Progenitor cell of endocrine pancreas (in vitro differentiated cells): Measurements from ENCODE around the gene ERC1. TPM values are rescaled to one million over a fixed set of nuclear protein-coding genes. Genes with fewer than 3 reads are reported as not detected.

Experiments used
- DNase-seq: peaks from one replicate; pipeline ENCODE4 v3.0.0; 2021; ENCODE audit warnings: low spot score; ENCODE audit not compliant: unreplicated experiment
- H3K27ac Mint-ChIP-seq: 2 replicates; pipeline ENCODE4 v1.8.0; 2021; ENCODE audit warnings: mild to moderate bottlenecking, moderate library complexity, mixed read lengths
- H3K27me3 Mint-ChIP-seq: 2 replicates; pipeline ENCODE4 v1.8.0; 2021; ENCODE audit warnings: mixed read lengths
- H3K36me3 Mint-ChIP-seq: 2 replicates; pipeline ENCODE4 v1.8.0; 2022; ENCODE audit warnings: mixed read lengths; ENCODE audit not compliant: insufficient read depth
- H3K4me1 Mint-ChIP-seq: 2 replicates; pipeline ENCODE4 v1.8.0; 2021; ENCODE audit warnings: low read depth, mixed read lengths
- H3K4me3 Mint-ChIP-seq: 2 replicates; pipeline ENCODE4 v1.8.0; 2021; ENCODE audit warnings: low read depth, mild to moderate bottlenecking, moderate library complexity, mixed read lengths
- H3K9me3 Mint-ChIP-seq: 2 replicates; pipeline ENCODE4 v1.8.0; 2021; ENCODE audit warnings: low read depth, mixed read lengths
- total RNA-seq: library from RNA; stranded (reverse); gene quantifications from 2 replicates; pipeline ENCODE4 v1.2.1, GENCODE V29; 2021
- TF ChIP-seq, protein P1 (sequence below): fragments of 200-600 bp; sonication (generic); IDR thresholded peaks from one replicate; pipeline ENCODE4 v1.5.0; 2021; ENCODE audit warnings: antibody characterized with exemption, mild to moderate bottlenecking; ENCODE audit not compliant: unreplicated experiment

The ERC1 gene
- total RNA-seq, 1 donor from 2014 or later: 146 TPM

DNA sequence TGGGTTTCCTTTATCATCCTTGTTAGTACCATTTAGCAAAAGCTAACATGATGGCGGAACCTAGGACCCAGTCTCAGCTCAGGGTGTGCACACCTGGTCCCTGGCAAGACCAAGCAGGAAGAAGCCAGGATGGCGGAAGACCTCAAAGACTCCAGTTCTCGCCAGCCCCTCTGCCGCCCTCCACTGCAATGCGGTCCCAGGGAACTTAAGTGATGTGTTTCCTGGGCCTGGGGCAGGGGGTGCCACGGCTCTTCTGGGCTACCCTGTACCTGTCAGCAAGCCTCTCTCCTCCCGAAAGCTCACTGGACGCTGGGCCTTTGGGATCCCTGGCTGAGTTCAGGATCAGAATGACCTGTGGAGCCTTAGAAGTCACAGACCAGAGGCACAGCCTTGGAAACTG is 532.0 kb downstream of the ERC1 start:
- DNase-seq: no peak
- H3K4me1 Mint-ChIP-seq: peaks cover 17% of the 10 kb centered on the region
- H3K9me3 Mint-ChIP-seq: no peaks in the 10 kb centered on the region
- H3K27ac Mint-ChIP-seq: no peak overlapping the region
- TF ChIP-seq, protein P1, sequence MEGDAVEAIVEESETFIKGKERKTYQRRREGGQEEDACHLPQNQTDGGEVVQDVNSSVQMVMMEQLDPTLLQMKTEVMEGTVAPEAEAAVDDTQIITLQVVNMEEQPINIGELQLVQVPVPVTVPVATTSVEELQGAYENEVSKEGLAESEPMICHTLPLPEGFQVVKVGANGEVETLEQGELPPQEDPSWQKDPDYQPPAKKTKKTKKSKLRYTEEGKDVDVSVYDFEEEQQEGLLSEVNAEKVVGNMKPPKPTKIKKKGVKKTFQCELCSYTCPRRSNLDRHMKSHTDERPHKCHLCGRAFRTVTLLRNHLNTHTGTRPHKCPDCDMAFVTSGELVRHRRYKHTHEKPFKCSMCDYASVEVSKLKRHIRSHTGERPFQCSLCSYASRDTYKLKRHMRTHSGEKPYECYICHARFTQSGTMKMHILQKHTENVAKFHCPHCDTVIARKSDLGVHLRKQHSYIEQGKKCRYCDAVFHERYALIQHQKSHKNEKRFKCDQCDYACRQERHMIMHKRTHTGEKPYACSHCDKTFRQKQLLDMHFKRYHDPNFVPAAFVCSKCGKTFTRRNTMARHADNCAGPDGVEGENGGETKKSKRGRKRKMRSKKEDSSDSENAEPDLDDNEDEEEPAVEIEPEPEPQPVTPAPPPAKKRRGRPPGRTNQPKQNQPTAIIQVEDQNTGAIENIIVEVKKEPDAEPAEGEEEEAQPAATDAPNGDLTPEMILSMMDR: no peak
- no peak overlapping the region for H3K4me3 Mint-ChIP-seq
- H3K27me3 Mint-ChIP-seq: peaks cover 47% of the 10 kb centered on the region
- no peaks in the 10 kb centered on the region for H3K36me3 Mint-ChIP-seq

DNA sequence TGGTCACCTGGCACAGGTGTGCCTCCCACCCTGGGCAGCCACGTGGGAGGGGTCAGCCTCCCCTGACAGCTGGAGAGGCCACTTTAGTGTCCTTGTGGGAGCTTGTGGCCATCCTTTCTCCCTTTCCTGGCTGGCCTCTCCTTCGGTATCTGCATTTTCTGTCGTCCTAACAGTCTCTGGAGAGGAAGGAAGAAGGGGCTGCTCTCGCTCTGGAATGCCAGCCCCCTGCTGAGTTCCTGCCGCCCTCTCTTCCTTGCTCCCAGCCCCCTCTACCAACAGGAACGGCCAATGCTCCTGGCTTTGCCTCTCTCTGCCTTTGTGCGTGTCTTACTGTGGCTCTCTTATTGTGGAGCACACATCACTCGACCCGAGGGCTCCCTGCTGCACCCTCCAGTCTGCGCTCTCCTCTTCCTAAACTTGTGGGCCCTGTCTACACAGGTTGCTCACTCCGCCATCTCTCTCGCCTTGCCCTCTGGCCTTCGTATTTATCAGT is 532.6 kb downstream of the ERC1 start:
- H3K36me3 Mint-ChIP-seq: no peaks in the 10 kb centered on the region

DNA sequence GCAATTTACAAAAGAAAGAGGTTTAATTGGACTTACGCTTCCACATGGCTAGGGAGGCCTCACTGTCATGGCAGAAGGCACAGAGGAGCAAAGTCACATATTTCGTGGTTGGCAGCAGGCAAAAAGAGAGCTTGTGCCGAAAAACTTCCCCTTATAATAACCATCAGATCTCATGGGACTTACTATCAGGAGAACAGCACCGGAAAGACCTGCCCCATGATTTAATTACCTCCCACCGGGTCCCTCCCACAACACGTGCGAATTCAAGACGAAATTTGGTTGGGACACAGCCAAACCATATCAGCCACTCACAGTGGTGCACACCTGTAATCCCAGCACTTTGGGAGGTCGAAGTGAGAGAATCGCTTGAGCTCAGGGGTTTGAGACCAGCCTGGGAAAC is 534.8 kb downstream of the ERC1 start:
- no peak for DNase-seq
- Mint-ChIP-seq H3K4me1 (peaks cover 8% of the 10 kb centered on the region), H3K27ac (no peak overlapping the region), H3K36me3 (no peaks in the 10 kb centered on the region), H3K27me3 (peaks cover 50% of the 10 kb centered on the region), H3K4me3 (no peak overlapping the region), H3K9me3 (no peaks in the 10 kb centered on the region)
- TF ChIP-seq, protein P1: no peak

More for the DNA sequence above, 532.6 kb downstream of the ERC1 start:
- H3K27me3 Mint-ChIP-seq: peaks cover 47% of the 10 kb centered on the region
- H3K9me3 Mint-ChIP-seq: no peaks in the 10 kb centered on the region
- H3K27ac Mint-ChIP-seq: no peak overlapping the region
- TF ChIP-seq, protein P1: no peak
- peaks cover 11% of the 10 kb centered on the region for H3K4me1 Mint-ChIP-seq
- H3K4me3 Mint-ChIP-seq: no peak overlapping the region
- DNase-seq: no peak

DNA sequence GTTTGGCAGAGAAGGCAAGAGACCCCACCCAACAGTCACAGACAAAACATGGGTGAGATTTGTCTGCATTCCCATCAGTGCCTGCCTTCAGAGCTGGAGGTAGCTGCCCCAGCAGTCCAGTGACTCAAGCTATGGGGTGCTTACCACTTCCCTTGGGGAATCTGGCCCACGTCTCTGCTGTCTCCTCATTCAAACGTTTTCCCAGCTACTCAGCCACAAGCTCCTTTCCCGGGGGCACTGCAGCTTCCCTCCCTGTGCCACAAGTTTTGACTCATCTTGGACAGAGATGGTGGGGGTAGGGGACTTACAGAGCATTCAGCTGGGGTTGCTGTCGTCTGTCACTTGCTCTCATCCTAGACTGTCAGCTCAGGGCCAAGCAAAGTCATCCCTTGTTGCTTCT is 536.8 kb downstream of the ERC1 start:
- Mint-ChIP-seq H3K9me3 (no peaks in the 10 kb centered on the region), H3K4me3 (no peak overlapping the region), H3K36me3 (no peaks in the 10 kb centered on the region), H3K4me1 (peaks cover 11% of the 10 kb centered on the region), H3K27ac (no peak overlapping the region), H3K27me3 (peaks cover 66% of the 10 kb centered on the region)
- no peak for DNase-seq
- TF ChIP-seq, protein P1: no peak

DNA sequence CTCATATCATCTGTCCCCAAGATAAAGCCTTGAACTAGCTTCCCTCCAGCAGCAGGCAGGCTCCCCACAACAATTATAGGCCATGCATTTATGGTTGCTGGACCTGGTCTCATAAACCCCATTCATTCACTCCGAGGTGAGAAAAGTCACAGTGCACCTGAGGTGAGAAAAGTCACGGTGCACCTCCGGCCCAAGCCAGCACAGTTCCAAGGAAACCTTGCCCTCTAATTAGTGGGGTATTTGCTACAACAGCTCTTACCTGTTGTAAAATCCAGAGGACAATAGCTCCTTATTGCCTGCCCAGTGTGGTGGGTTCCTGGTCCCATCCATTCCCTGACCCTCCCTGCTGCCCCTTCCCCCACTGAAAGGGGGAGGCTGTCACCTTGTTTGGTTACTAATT is 537.8 kb downstream of the ERC1 start:
- Mint-ChIP-seq H3K27me3 (peaks cover 73% of the 10 kb centered on the region), H3K9me3 (no peaks in the 10 kb centered on the region), H3K4me1 (peaks cover 16% of the 10 kb centered on the region), H3K27ac (no peak overlapping the region), H3K36me3 (no peaks in the 10 kb centered on the region), H3K4me3 (peak overlapping the region; percentile 89)
- DNase-seq: no peak
- TF ChIP-seq, protein P1: no peak
